T-helper 22 cell (primary cell): ENCODE measurements around the gene SIGLEC1.

Experiments
- DNase-seq: peaks from one replicate; pipeline ENCODE4 v3.0.0-alpha.2; 2020; ENCODE audit warnings: low read depth

Gene SIGLEC1

GRCh38 chr20:3699037-3699436 lies 13.4 kb downstream of the SIGLEC1 start:
- no peak for DNase-seq

DNA sequence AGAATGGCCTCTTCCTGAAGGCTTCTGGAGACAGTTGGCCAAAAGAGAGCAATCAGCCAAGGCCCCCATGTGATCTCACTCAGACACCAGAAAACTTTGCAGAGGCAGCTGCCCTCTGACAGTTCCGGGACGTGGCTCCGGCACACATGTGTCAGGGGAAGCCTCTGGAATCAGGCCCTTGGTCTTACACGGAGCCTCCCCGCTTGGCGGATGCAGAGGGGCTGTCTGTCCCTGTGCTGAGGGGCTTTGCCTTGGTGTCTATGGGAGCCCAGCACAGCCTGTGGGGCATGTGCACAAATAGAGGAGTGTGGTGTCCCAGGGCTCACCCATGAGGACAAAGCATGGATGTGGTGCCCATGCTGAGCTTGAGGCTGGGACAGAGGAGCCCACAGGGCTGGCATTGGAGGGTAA lies 13.8 kb downstream of the SIGLEC1 start:
- DNase-seq: no peak

DNA sequence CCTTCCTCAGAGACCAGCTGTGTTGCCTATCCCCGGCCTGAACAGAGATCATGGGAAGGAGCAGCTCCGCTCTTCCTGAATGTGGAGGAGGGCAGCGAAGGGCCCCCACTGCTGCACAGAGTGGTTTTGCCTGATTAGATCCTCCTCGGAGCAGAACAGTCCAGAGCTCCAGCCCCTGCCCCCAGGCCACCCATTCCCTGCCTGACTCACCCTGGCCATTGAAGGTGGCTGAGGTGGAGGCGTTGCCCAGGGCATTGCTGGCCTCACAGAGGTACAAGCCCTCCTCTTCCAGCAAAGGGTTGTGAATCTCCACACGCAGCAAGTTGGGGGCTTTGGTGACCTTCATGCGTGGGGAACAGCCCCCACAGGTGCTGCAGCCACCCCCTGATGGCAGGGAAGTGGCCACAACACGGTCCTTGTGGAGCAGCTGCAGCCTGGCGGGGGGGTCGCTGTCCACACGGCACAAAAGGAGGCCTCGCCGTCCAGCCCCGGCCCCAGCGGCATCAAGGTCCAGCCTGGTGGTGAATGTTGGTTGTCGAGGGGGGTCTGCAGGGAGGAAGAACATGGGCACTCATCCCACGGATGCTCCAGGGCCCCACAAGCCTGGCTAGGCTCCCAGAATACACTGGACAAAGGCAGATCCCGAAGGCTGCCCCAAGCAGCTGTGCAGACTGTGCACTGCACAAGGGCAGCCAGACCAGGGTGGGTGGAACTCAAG lies 14.7 kb downstream of the SIGLEC1 start:
- no peak for DNase-seq

- no peak for DNase-seq
Observed at GRCh38 chr20:3696745-3697587, 15.4 kb downstream of the SIGLEC1 start.

DNA sequence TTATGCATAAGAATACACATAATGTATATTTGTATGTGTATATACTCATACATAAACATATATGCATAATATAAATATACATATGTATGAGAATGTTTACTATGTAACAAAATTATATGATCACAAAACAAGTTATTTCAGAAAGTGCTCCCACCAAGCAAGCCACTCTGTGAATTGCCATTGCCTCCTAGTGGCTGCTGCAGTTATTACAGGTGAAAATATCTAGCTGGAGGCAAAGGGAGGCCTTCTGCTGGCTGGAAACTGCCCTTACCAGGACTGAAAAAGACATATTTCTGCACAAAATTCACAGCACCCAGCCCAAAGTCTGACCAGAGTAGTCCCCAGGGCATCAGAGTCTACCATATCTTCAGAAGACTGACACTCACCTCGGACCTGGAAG lies 16.2 kb downstream of the SIGLEC1 start:
- DNase-seq: no peak

GRCh38 chr20:3694864-3695263 lies 17.5 kb downstream of the SIGLEC1 start:
- DNase-seq: no peak

- no peak for DNase-seq
Observed at GRCh38 chr20:3693376-3693775, 19.0 kb downstream of the SIGLEC1 start.

DNA sequence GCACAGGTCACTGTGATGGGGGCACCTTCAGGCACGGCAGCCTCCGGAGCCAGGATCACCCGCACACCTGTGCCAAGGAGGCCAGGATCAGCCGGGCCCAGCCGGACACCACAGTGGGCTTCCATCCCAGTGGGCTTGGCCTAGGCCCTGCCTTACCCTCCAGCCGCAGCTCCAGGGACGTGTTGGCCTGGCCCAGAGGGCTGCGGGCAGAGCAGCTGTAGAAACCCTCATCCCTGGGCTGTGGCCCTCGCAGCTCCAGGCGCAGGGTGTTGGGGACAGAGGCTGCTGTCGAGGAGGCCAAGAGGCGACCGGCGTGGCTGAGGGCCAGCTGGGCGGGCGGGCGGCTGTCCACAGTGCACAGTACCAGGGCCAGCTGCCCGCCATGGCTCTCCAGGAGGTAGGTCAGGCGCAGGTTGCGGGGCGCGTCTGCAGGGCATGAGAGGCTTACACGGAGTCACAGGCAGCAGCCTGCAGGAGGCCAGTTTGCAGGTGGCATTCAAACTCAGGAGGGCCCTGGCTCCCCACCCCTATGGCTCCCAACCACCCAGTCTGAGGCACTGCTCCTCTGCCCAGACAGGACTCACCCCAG lies 19.6 kb downstream of the SIGLEC1 start:
- DNase-seq: no peak

DNA sequence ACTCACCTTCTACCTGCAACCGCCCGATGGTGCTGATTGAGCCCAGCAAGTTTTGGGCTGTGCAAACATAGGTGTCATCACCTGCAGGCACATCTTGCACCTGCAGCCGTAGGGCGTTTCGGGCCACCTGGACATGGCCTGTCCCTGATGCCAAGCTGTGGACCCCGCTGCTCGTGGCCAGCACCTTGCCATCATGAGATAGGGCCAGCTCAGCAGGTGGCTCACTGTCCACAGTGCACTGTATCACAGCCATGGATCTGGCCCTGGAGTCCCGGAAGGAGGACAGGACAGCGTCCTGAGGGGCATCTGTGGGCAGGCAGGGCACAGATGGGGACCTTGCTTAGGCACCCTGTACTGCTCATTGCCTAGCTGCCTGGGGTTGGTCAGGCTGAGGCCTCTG lies 20.5 kb downstream of the SIGLEC1 start:
- DNase-seq: no peak

GRCh38 chr20:3691306-3691705 lies 21.1 kb downstream of the SIGLEC1 start:
- no peak for DNase-seq

DNA sequence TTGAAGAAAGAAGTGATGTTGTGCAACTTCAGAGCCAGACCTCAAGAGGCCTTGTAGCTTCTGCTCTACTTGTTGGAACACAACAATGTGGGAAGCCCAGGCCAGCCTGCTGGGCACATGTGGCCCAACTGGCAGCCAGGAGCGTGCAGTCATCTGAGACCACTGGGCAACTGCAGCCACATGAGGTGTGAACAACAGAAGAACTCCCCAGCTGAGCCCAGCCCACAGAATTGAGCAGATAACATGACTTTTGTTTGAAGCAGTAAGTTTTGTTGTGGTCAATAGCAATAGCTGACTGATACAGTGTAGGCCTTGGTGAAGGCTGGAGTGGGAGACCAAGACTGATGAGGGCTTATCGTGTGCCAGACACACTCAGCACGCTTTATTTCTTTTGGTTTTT lies 22.0 kb downstream of the SIGLEC1 start:
- DNase-seq: no peak

DNA sequence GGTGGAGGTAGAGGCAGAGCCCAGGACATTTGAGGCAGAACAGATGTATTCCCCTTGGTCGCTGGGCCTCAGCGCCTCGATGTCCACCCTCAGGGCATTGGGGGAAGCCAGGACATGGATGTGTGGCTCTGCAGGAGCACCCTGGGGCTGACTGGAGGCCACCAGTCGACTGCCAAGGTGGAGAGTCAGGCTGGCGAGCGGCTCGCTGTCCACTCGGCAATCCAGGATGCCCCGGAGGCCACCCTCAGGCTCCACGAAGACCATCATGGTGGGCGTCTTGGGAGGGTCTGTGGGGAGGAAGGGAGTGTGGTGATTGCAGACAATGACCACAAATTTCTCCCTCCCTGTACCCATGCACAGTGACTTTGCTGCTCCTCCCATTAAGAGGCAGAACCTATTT lies 22.4 kb downstream of the SIGLEC1 start:
- no peak for DNase-seq

- no peak for DNase-seq
Observed at GRCh38 chr20:3687655-3688054, 24.7 kb downstream of the SIGLEC1 start.

GRCh38 chr20:3686867-3687321 lies 25.5 kb downstream of the SIGLEC1 start:
- no peak for DNase-seq

GRCh38 chr20:3686421-3686820 lies 26.0 kb downstream of the SIGLEC1 start:
- DNase-seq: no peak

- DNase-seq: no peak
Observed at GRCh38 chr20:3685341-3685740, 27.1 kb downstream of the SIGLEC1 start.

GRCh38 chr20:3681931-3682781 lies 30.2 kb downstream of the SIGLEC1 start, which contains the start of gene ADAM33:
Gene ADAM33 (minus strand): TSS chr20:3682010. CDS start chr20:3682004, 6 bp downstream.
- DNase-seq: no peak

GRCh38 chr20:3681352-3681930 lies 31.0 kb downstream of the SIGLEC1 start:
- no peak for DNase-seq

DNA sequence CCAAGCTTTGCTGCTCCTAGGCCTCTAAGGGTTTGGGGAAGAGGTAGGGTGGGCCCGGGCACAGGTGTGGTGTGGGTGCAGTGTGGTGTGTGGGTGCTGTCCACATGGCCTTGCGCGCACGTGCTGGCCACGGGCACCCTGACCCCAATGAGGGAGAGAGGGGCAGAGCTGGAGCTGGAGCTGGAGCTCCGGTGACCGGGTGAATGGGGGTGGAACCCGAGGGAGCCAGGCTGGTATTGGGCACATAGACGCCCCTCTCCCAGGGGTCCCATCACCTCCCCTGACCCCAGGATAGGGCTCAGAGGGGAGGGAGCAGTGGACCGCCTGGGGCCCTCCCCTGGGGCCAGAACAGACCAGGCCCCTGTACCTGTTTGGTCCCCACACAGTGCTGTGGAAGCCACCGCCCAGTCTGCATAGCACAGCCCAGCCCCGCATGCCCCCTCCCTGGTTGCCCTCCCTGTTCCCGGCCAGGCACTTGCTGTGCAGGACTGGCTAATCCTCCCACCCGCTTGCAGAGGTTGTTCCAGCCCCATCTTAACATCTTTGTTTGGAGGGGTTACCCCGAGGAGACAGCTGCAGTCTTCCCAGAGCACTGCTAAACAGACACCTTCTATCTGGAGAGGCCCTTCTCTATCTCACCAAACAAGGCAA lies 31.6 kb downstream of the SIGLEC1 start:
- no peak for DNase-seq

GRCh38 chr20:3679749-3680700 lies 32.4 kb downstream of the SIGLEC1 start:
- DNase-seq: no peak
